NK-92 (cell line): ENCODE results near the gene SPATA22.
"Not testable (repeated sequence)": the region's sequence is repeated elsewhere in the genome, so short reads cannot be mapped to it uniquely, and the experiment has no call there.

ENCODE experiments used
- DNase-seq: peaks from one replicate; lab custom pipeline; 2025; ENCODE audit not compliant: unreplicated experiment; lab: John Stamatoyannopoulos, UW

Gene SPATA22

DNA sequence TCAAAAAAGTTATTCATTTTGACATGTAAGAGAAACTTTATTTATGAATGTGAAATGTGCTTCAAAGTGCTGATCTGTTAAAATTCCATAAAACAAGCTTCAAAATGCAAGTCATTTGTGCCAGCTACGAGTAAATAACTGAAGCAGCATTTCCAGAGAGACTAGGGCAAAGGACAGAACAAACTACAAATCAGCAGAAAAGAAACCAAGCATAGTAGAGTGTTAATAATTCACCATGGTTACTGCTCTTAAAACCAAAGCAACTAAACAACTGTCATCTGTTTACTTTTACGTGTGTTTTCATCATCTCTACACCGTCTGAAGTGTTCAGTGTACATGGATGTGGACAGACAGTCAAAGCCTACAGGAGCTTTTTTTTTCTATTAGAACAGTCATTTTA, 2.6 kb upstream of the SPATA22 start:
- DNase-seq = no peak

DNA sequence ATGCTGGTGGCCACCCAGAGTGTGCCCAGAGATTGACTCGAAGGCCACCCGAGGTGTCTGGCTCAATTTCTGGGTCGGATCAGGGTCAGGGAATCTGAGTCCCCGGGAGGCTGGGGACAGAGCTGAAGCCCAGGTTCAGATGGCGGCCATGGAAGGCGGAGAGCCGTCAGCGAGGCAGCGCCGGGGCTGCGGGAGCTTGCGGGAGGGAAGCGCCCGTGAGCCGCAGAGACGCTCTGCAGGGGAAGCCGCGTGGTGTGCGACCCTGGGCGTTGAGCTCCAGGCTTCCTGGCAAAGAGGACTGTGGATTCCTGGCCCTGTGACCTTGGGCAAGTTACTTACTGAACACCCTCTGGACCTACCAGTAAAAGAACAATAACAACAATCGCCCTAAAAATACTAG, 518 bp upstream of the SPATA22 start:
- DNase-seq = no peak

DNA sequence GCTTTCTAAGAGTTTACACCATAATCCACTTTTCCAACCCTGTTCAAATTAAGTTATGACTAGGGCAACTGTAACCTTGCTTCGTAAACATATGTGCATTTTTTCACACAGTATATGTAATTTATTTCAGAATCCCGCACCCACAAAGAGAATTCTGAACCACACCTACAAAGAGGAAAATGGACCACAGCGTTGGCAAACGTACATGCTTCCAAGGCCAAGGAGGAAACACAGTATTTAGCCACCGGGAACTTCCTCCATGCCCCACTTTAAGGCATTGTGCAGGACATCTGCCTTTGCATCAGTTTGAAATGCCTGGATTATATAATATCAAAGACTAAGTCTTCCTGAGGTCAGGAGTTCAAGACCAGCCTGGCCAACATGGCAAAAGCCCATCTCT, 2.1 kb downstream of the SPATA22 start:
- DNase-seq = no peak

DNA sequence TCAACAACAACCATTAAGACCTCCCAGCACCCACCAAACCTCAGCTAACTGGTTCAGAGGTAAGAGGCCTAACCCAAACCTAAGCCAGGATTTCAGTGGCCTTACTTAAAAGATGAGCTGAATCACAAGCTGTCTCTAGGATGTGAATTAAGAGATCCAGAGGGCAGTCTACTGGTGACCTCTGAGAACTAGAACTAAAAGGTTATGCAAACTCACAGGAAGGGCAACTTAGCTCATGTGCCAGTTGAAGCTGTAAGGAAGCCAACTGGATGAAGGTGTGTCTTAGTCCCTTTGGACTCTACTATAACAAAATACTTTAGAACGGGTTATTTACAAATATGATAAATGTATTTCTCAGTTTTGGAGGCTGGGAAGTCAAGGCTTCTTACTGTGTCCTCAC, 5.3 kb downstream of the SPATA22 start:
- DNase-seq = not testable (repeated sequence)

DNA sequence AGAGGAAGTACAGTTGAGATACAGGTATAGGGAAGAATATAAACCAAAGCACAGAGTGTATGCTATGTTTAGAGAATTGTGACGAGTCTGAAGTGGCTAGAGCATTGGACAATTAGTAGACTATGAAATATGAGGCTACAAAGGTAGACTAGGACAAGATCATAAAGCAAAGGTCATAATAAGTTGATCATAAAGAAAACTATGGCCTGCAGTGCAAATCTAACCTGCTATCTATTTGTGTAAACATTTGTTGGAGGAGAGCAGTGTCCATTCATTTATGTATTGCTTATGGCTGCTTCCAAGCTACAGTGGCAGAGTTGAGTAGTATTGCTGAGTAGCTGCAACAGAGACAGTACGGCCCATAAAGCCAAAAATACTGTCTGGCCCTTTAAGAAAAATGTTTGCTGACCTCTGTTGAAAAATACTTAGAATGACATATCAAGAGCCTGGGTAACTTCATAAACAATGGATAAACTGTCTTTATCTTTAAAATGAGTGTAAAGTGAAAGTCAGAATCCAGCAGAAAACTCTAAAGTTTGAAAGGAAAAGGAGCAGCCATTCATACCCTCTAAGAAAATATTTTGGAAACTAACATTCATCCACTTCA, 23.5 kb downstream of the SPATA22 start:
- no peak for DNase-seq

DNA sequence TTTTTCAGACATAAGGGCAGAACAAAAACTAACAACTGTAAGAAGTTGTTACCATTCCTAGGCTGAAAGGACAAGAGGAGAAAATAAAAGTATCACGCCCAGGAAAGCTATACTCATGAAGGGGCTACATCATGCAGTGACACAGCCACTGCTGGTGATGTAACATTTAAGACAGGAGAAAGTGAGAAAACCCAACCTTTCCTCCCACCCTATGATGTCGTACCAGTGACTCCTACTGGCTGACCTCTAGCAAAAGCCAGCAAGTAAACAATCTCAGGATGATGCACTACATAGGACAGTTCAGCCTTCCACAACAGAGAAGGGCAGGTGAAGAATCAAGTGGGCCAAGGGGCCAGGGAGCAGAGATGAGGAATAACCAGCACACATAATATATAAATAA, 24.0 kb downstream of the SPATA22 start:
- DNase-seq = no peak

DNA sequence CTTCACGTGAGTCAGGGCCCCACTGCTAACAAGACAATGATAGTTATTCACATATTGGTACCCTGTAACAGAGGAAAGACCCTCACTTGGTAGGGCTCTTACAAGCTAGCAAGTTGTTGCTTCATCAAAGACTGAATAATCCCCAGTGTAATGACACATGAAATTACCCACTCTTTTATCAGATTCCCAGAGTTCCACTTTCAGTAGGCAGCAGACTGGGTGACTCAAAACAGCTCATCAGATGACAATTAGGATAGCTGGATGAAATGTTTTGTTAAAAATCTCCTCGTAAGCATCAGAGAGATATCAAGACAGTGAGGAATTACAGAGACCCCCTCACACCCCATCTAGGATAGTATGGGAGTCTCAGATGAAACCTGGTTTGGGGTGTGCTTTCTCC, 31.2 kb downstream of the SPATA22 start:
- no peak for DNase-seq

GRCh38 chr17:3438368-3438767, 33.3 kb downstream of the SPATA22 start:
- no peak for DNase-seq

DNA sequence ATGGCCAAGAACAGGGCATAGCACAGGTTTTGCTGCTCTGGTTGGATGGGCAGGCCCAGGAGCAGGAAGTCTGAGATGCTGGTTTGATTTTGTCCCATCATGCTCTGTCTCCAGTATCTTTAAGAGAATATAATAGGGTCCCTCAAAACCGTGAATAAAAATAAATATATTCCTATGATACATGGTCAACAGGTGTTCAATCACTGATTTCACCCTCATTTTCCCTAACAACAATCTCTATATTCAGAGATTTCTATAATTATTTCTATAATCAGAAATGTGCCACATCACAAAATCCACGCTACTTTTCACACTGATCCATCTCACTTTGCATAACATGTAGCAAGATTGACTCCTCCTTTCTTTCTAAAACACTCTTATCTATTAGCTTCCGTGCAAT, 37.9 kb downstream of the SPATA22 start, which contains the start of gene OR1E2:
Gene OR1E2 (minus strand): TSS at position 101 of the 400 bp plus-strand sequence. CDS start 0 bp downstream, at position 101.
- DNase-seq = no peak

DNA sequence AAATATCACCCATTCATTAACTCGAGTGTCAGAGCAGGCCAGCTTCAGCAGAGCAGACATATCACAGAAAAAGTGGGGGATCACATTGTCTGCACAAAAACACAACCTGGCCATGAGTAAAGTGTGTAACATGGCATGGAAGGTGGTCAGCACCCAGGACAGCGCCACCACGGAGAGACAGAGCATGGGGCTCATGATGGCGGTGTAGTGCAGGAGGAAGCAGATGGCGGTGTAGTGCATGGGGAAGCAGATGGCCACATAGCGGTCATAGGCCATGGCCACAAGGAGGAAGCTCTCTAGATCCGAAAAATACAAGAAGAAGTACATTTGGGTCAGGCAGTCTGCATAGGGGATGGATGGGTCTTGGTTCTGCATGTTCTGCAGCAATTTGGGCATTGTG, 38.4 kb downstream of the SPATA22 start:
- not testable (repeated sequence) for DNase-seq

DNA sequence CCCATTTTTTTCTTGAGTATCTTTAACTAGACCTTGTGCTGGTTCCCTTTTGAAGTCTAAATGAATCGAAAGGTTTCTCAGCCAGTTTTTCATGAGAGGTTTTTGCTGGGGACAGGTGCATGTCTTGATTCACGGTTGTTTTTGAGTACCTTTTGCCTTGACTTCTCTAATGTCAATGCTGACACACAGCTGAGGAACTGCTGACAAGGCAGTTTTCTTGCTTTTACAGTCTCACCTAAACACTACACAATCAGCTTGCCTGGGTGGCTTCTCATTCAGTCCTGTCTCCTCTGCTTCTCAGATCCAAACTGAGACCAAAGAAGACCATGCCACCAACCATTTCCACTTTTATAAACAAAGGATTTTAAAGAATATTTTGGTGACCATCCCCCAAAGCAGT, 53.4 kb downstream of the SPATA22 start:
- DNase-seq = no peak

DNA sequence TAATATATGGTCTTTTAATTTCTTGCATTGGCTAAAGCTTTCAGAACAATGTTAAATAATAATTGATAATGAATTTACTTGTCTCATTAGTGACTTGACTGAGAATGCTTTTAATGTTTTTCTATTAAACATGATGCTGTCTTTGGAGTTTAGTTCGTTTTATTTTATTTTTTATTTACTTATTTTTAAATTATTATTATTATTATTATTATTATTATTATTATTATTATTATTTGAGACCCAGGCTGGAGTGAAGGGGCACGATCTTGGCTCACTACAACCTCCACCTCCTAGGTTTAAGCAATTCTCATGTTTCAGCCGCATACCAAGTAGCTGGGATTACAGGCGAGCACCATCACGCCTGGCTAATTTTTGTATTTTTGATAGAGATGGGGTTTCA, 56.0 kb downstream of the SPATA22 start:
- no peak for DNase-seq

- not testable (repeated sequence) for DNase-seq
Measured at GRCh38 chr17:3412216-3412615, 59.4 kb downstream of the SPATA22 start.

GRCh38 chr17:3411070-3411469, 60.5 kb downstream of the SPATA22 start, which contains the start of gene OR3A3:
TSS of gene OR3A3 (plus strand) at chr17:3411370.
- DNase-seq = no peak

- DNase-seq = not testable (repeated sequence)
Measured at GRCh38 chr17:3403856-3404255, 67.8 kb downstream of the SPATA22 start.

GRCh38 chr17:3401786-3402185, 69.8 kb downstream of the SPATA22 start:
- DNase-seq = no peak

GRCh38 chr17:3400055-3400454, 71.6 kb downstream of the SPATA22 start:
- DNase-seq = no peak

- DNase-seq = no peak
Measured at GRCh38 chr17:3398310-3398709, 73.3 kb downstream of the SPATA22 start, which contains the start of gene OR1E1. TSS of gene OR1E1 (minus strand) at chr17:3398410. CDS start at chr17:3398410, 0 bp downstream.

- DNase-seq = not testable (repeated sequence)
Measured at GRCh38 chr17:3397801-3398200, 73.8 kb downstream of the SPATA22 start.
